ENCODE data around the gene ZNF524. TPM values are rescaled to one million over a fixed set of nuclear protein-coding genes. Genes with fewer than 3 reads are reported as not detected.

Gene ZNF524
- total RNA-seq, 2 donors from 2014 or later: 5.0 to 5.8 TPM

GRCh38 chr19:55603581-55604292 is 3.6 kb downstream of the ZNF524 start:
- Mint-ChIP-seq H3K27ac (peak overlapping the region; percentile 42), H3K9me3 (peaks cover 2% of the 10 kb centered on the region), H3K27me3 (ENCODE audit: insufficient read depth) (no peaks in the 10 kb centered on the region), H3K4me1 (peaks cover 15% of the 10 kb centered on the region), H3K36me3 (ENCODE audit: low read depth) (peaks cover 22% of the 10 kb centered on the region), H3K4me3 (peak overlapping the region; percentile 91)
- peak; percentile 81 for DNase-seq
- no peak for TF ChIP-seq CTCF (conservative IDR thresholded peaks at IDR 0.05)
- H3K36me3 ChIP-seq (ENCODE audit: control insufficient read depth, insufficient read depth, low read length): peaks cover 6% of the 10 kb centered on the region
- H3K27me3 ChIP-seq (ENCODE audit: control insufficient read depth, insufficient read depth, low read length, poor library complexity, severe bottlenecking): no peaks in the 10 kb centered on the region
- H3K4me1 ChIP-seq (ENCODE audit: control insufficient read depth, insufficient read depth, low read length): peaks cover 4% of the 10 kb centered on the region
- peak overlapping the region; percentile 87 for H3K4me3 ChIP-seq (ENCODE audit: low read length)
- no peaks in the 10 kb centered on the region for H3K9me3 ChIP-seq (ENCODE audit: control insufficient read depth, low read length)
- 89 to 94% methylated on average over 18 to 22 of the region's 22 CpGs for WGBS, 2 experiments (ENCODE audit: insufficient coverage in 1 of 2, insufficient read length in 1 of 2)
- no peak overlapping the region for H3K27ac ChIP-seq (ENCODE audit: low read depth, low read length)
- H3K9ac ChIP-seq (ENCODE audit: extremely low read depth, low read length, poor library complexity, severe bottlenecking): no peak overlapping the region

GRCh38 chr19:55605207-55605636 is 5.1 kb downstream of the ZNF524 start:
- Mint-ChIP-seq H3K27ac (peak overlapping the region; percentile 96), H3K9me3 (no peaks in the 10 kb centered on the region), H3K4me1 (peaks cover 14% of the 10 kb centered on the region), H3K4me3 (peak overlapping the region; percentile 91), H3K27me3 (ENCODE audit: insufficient read depth) (no peaks in the 10 kb centered on the region), H3K36me3 (ENCODE audit: low read depth) (peaks cover 30% of the 10 kb centered on the region)
- peak overlapping the region; percentile 92 for H3K4me3 ChIP-seq (ENCODE audit: low read length)
- TF ChIP-seq CTCF (conservative IDR thresholded peaks at IDR 0.05): no peak
- peaks cover 4% of the 10 kb centered on the region for H3K4me1 ChIP-seq (ENCODE audit: control insufficient read depth, insufficient read depth, low read length)
- H3K36me3 ChIP-seq (ENCODE audit: control insufficient read depth, insufficient read depth, low read length): peaks cover 21% of the 10 kb centered on the region
- WGBS, 2 experiments (ENCODE audit: insufficient coverage in 1 of 2, insufficient read length in 1 of 2): 0 to 1% methylated on average over 14 to 43 of the region's 43 CpGs
- DNase-seq: peak; percentile 99
- H3K9ac ChIP-seq (ENCODE audit: extremely low read depth, low read length, poor library complexity, severe bottlenecking): no peak overlapping the region
- H3K27ac ChIP-seq (ENCODE audit: low read depth, low read length): peak overlapping the region; percentile 96
- no peaks in the 10 kb centered on the region for H3K27me3 ChIP-seq (ENCODE audit: control insufficient read depth, insufficient read depth, low read length, poor library complexity, severe bottlenecking)
- no peaks in the 10 kb centered on the region for H3K9me3 ChIP-seq (ENCODE audit: control insufficient read depth, low read length)

- Mint-ChIP-seq H3K4me3 (peak within 1 kb of the TSS; percentile 91), H3K9me3 (no peaks in the 10 kb centered on the region), H3K36me3 (ENCODE audit: low read depth) (peaks cover 35% of the 10 kb centered on the region), H3K4me1 (peaks cover 14% of the 10 kb centered on the region), H3K27me3 (ENCODE audit: insufficient read depth) (no peaks in the 10 kb centered on the region), H3K27ac (peak within 1 kb of the TSS; percentile 96)
- peak; percentile 88 for TF ChIP-seq CTCF (conservative IDR thresholded peaks at IDR 0.05)
- H3K4me3 ChIP-seq (ENCODE audit: low read length): peak within 1 kb of the TSS; percentile 92
- H3K9me3 ChIP-seq (ENCODE audit: control insufficient read depth, low read length): no peaks in the 10 kb centered on the region
- 1 to 2% methylated on average over 23 to 40 of the region's 44 CpGs for WGBS, 2 experiments (ENCODE audit: insufficient coverage in 1 of 2, insufficient read length in 1 of 2)
- H3K27ac ChIP-seq (ENCODE audit: low read depth, low read length): peak within 1 kb of the TSS; percentile 96
- peaks cover 21% of the 10 kb centered on the region for H3K36me3 ChIP-seq (ENCODE audit: control insufficient read depth, insufficient read depth, low read length)
- DNase-seq: peak; percentile 92
- peaks cover 4% of the 10 kb centered on the region for H3K4me1 ChIP-seq (ENCODE audit: control insufficient read depth, insufficient read depth, low read length)
- peak within 1 kb of the TSS; percentile 66 for H3K9ac ChIP-seq (ENCODE audit: extremely low read depth, low read length, poor library complexity, severe bottlenecking)
- no peaks in the 10 kb centered on the region for H3K27me3 ChIP-seq (ENCODE audit: control insufficient read depth, insufficient read depth, low read length, poor library complexity, severe bottlenecking)
These were observed 5.8 kb downstream of the ZNF524 start, which contains the start of gene ZNF865 for GRCh38 chr19:55605637-55606470. Gene ZNF865, plus strand, starts transcription at chr19:55605647. Its CDS starts 7,972 bp downstream, at chr19:55613619.

Data from endodermal cell (in vitro differentiated cells).